Measurements from ENCODE around the gene ZNF181. TPM values are rescaled to one million over a fixed set of nuclear protein-coding genes. Genes with fewer than 3 reads are reported as not detected.

The ZNF181 gene
- total and polyA plus RNA-seq, 2 of the 8 experiments (the other 6 are each of a cell fraction or from before 2014, with no cell fraction given): 2.8 to 7.5 TPM

GRCh38 chr19:34715357-34715756 is 18.7 kb upstream of the ZNF181 start:
- Histone ChIP-seq H4K91ac (replicated peaks; ENCODE audit: insufficient read length, low read length) (no peak overlapping the region), H3K4me3 (ENCODE audit: extremely low read depth in 1 of 4, insufficient read depth in 2 of 4, low read depth in 3 of 4, low read length in 4 of 4) (no peak overlapping the region), H3K9ac (replicated peaks in 1 of 4; ENCODE audit: extremely low read depth in 1 of 4, low read depth in 3 of 4, low read length in 3 of 4) (no peak overlapping the region), H3K9me3 (ENCODE audit: insufficient read depth in 2 of 2, low read depth in 1 of 2, low read length in 1 of 2) (peaks cover 26 to 33% of the 10 kb centered on the region in 2 experiments), H3K4me1 (replicated peaks in 1 of 4; ENCODE audit: control insufficient read depth in 3 of 4, insufficient read depth in 4 of 4, low read length in 3 of 4) (no peaks in the 10 kb centered on the region), H4K20me1 (replicated peaks in 1 of 2; ENCODE audit: control insufficient read depth in 1 of 2, insufficient read depth in 2 of 2, low read length in 2 of 2) (no peaks in the 10 kb centered on the region), H3K79me1 (ENCODE audit: low read depth, low read length) (no peaks in the 10 kb centered on the region), H2BK120ac (replicated peaks; ENCODE audit: low read depth, low read length) (no peak overlapping the region), H3K18ac (ENCODE audit: extremely low read depth, low read length) (no peak overlapping the region), H3K27me3 (replicated peaks in 1 of 4; ENCODE audit: control insufficient read depth in 3 of 4, extremely low read depth in 1 of 4, insufficient read depth in 3 of 4, low read length in 3 of 4) (no peaks in the 10 kb centered on the region), H2AFZ (ENCODE audit: low read length) (no peak overlapping the region), H2BK20ac (ENCODE audit: low read length) (no peak overlapping the region), H3K4ac (replicated peaks; ENCODE audit: insufficient read length, low read depth, low read length) (no peak overlapping the region), H3K36me3 (ENCODE audit: control insufficient read depth in 2 of 4, insufficient read depth in 4 of 4, low read length in 3 of 4) (no peaks in the 10 kb centered on the region), H3K23me2 (ENCODE audit: low read depth, low read length) (no peaks in the 10 kb centered on the region; the same call in 1 of the 2 replicates), H4K5ac (ENCODE audit: insufficient read length, low read depth, low read length) (no peak overlapping the region), H3K14ac (ENCODE audit: insufficient read length) (no peak overlapping the region), H2BK12ac (ENCODE audit: low read depth, low read length) (no peak overlapping the region), H3K27ac (ENCODE audit: low read depth, low read length) (no peak overlapping the region), H4K8ac (ENCODE audit: extremely low read depth, insufficient read depth, low read length) (no peak overlapping the region), H2BK15ac (ENCODE audit: low read length) (no peak overlapping the region), H3K56ac (replicated peaks; ENCODE audit: insufficient read length, low read depth, low read length) (no peak overlapping the region), H3K23ac (ENCODE audit: insufficient read length) (no peak overlapping the region), H2AK5ac (ENCODE audit: low read depth, low read length) (no peak overlapping the region), H2BK5ac (ENCODE audit: low read depth, low read length) (no peak overlapping the region), H3K4me2 (ENCODE audit: insufficient read depth in 1 of 2, low read depth in 2 of 2, low read length in 2 of 2) (no peak overlapping the region), H3K79me2 (ENCODE audit: control insufficient read depth in 1 of 2, insufficient read depth in 2 of 2, low read length in 2 of 2) (no peaks in the 10 kb centered on the region)
- DNase-seq (ENCODE audit: low read depth in 1 of 2, low spot score in 2 of 2) (no peak), FAIRE-seq (no peak)
- ChIA-PET POLR2A (ENCODE audit: partially characterized antibody) (no interaction called here), CTCF (ENCODE audit: partially characterized antibody) (no interaction called here)
- TF ChIP-seq POLR2AphosphoS5 (IDR thresholded peaks at IDR 0.05; ENCODE audit: low read depth, low read length) (no peak), SIRT6 (IDR thresholded peaks at IDR 0.05; ENCODE audit: low read length) (no peak), TAF1 (IDR thresholded peaks at IDR 0.05; ENCODE audit: low read depth, low read length) (no peak), BRCA1 (IDR thresholded peaks at IDR 0.05; ENCODE audit: low read depth, low read length) (no peak), BCL11A (IDR thresholded peaks at IDR 0.05; ENCODE audit: low read depth in 2 of 2, low read length in 2 of 2) (no peak), NRF1 (IDR thresholded peaks at IDR 0.05; ENCODE audit: low read depth, low read length) (no peak), RXRA (IDR thresholded peaks at IDR 0.05; ENCODE audit: insufficient read depth, low read depth, low read length) (no peak), KDM5A (IDR thresholded peaks at IDR 0.05; ENCODE audit: low read length) (no peak), CHD1 (IDR thresholded peaks at IDR 0.05; ENCODE audit: low read depth, low read length) (no peak), KDM1A (IDR thresholded peaks at IDR 0.05; ENCODE audit: borderline replicate concordance, low read length) (no peak), JUND (IDR thresholded peaks at IDR 0.05; ENCODE audit: low read length) (no peak), KDM4A (IDR thresholded peaks at IDR 0.05; ENCODE audit: low read depth, low read length, severe bottlenecking) (no peak), EGR1 (IDR thresholded peaks at IDR 0.05; ENCODE audit: borderline replicate concordance, low read depth, low read length) (no peak)
- TF ChIP-seq, protein P1, sequence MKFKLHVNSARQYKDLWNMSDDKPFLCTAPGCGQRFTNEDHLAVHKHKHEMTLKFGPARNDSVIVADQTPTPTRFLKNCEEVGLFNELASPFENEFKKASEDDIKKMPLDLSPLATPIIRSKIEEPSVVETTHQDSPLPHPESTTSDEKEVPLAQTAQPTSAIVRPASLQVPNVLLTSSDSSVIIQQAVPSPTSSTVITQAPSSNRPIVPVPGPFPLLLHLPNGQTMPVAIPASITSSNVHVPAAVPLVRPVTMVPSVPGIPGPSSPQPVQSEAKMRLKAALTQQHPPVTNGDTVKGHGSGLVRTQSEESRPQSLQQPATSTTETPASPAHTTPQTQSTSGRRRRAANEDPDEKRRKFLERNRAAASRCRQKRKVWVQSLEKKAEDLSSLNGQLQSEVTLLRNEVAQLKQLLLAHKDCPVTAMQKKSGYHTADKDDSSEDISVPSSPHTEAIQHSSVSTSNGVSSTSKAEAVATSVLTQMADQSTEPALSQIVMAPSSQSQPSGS (IDR thresholded peaks at IDR 0.05; ENCODE audit: low read length): no peak
- TF ChIP-seq, protein P2, sequence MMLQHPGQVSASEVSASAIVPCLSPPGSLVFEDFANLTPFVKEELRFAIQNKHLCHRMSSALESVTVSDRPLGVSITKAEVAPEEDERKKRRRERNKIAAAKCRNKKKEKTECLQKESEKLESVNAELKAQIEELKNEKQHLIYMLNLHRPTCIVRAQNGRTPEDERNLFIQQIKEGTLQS (IDR thresholded peaks at IDR 0.05; ENCODE audit: insufficient read depth, low read depth, low read length): no peak
